Neural cell (in vitro differentiated cells): ENCODE results near the gene RNASE13. TPM values are rescaled to one million over a fixed set of nuclear protein-coding genes. Genes with fewer than 3 reads are reported as not detected.

Experiments used
- H2AFZ ChIP-seq: fragments of 200-600, 300-800 bp; sonication (generic), shearing (Covaris generic); 2 replicates; pipeline ENCODE4 v1.6.0; 2014; ENCODE audit warnings: low read depth, mild to moderate bottlenecking, antibody characterized with exemption, low read length, moderate library complexity
- H3F3A ChIP-seq: fragments of 200-600 bp; shearing (Covaris generic); 2 replicates; pipeline ENCODE4 v1.6.1; 2016; ENCODE audit warnings: mild to moderate bottlenecking, moderate library complexity, mixed read lengths, antibody characterized with exemption, low read length; ENCODE audit not compliant: insufficient read depth, poor library complexity, severe bottlenecking
- H3K27ac ChIP-seq: fragments of 200-600, 300-800 bp; sonication (generic), shearing (Covaris generic); 2 replicates; pipeline ENCODE4 v1.5.1; 2014; ENCODE audit warnings: mild to moderate bottlenecking, low read length, moderate library complexity
- H3K27me3 ChIP-seq: fragments of 300-800, 200-600 bp; sonication (generic), shearing (Covaris generic); 2 replicates; pipeline ENCODE4 v1.6.0; 2014; ENCODE audit warnings: mild to moderate bottlenecking, low read depth, low read length, moderate library complexity; ENCODE audit not compliant: insufficient read depth
- H3K36me3 ChIP-seq: fragments of 300-800, 200-600 bp; sonication (generic), shearing (Covaris generic); 2 replicates; pipeline ENCODE4 v1.5.1; 2014; ENCODE audit warnings: mild to moderate bottlenecking, antibody characterized with exemption, low read length, moderate library complexity; ENCODE audit not compliant: insufficient read depth
- H3K4me2 ChIP-seq: fragments of 300-800, 200-600 bp; sonication (generic), shearing (Covaris generic); 2 replicates; pipeline ENCODE4 v1.6.0; 2014; ENCODE audit warnings: mild to moderate bottlenecking, low read length
- H3K4me3 ChIP-seq: fragments of 300-800, 200-600 bp; sonication (generic), shearing (Covaris generic); 2 replicates; pipeline ENCODE4 v1.5.1; 2014; ENCODE audit warnings: mild to moderate bottlenecking, low read length, moderate library complexity
- H3K79me2 ChIP-seq: fragments of 200-600 bp; shearing (Covaris generic); replicated peaks from 2 replicates; pipeline ENCODE4 v1.6.0; 2014; ENCODE audit warnings: mild to moderate bottlenecking, low read length, moderate library complexity; ENCODE audit not compliant: insufficient read depth
- H3K9ac ChIP-seq: fragments of 300-800, 200-600 bp; sonication (generic), shearing (Covaris generic); 2 replicates; pipeline ENCODE4 v1.6.1; 2016; ENCODE audit warnings: mild to moderate bottlenecking, low read length, mixed read lengths
- H3K9me2 ChIP-seq: fragments of 200-600 bp; shearing (Covaris generic); 2 replicates; pipeline ENCODE4 v1.6.1; 2016; ENCODE audit warnings: mild to moderate bottlenecking, low read length, mixed read lengths; ENCODE audit not compliant: insufficient read depth
- H3K9me3 ChIP-seq: fragments of 200-600, 300-800 bp; sonication (generic), shearing (Covaris generic); 2 replicates; pipeline ENCODE4 v1.6.1; 2016; ENCODE audit warnings: mild to moderate bottlenecking, mixed run types, low read length, moderate library complexity, mixed read lengths
- H4K20me1 ChIP-seq: fragments of 200-600 bp; shearing (Covaris generic); 2 replicates; pipeline ENCODE4 v1.6.1; 2016; ENCODE audit warnings: mild to moderate bottlenecking, mixed run types; ENCODE audit not compliant: insufficient read depth
- EP300 ChIP-seq: fragments of 450-650 bp; conservative IDR thresholded peaks from 2 replicates; pipeline ENCODE4 v1.6.1; 2014; ENCODE audit warnings: antibody characterized with exemption, mild to moderate bottlenecking, moderate library complexity; ENCODE audit not compliant: poor library complexity, severe bottlenecking
- EZH2 ChIP-seq: fragments of 200-600, 300-800 bp; shearing (Covaris generic), sonication (generic); IDR thresholded peaks from 2 replicates; pipeline ENCODE4 v1.6.1; 2014; ENCODE audit warnings: antibody characterized with exemption, low read length, borderline replicate concordance, mild to moderate bottlenecking; ENCODE audit not compliant: insufficient read depth, poor library complexity, severe bottlenecking
- MXI1 ChIP-seq: fragments of 450-650 bp; conservative IDR thresholded peaks from 2 replicates; pipeline ENCODE4 v1.6.1; 2014; ENCODE audit warnings: antibody characterized with exemption, mild to moderate bottlenecking; ENCODE audit not compliant: poor library complexity, severe bottlenecking
- POLR2AphosphoS5 ChIP-seq: IDR thresholded peaks from 2 replicates; pipeline ENCODE4 v1.6.1; 2012
- RAD21 ChIP-seq: fragments of 450-650 bp; conservative IDR thresholded peaks from 2 replicates; pipeline ENCODE4 v1.6.1; 2014; ENCODE audit warnings: antibody characterized with exemption, mild to moderate bottlenecking, moderate library complexity
- SMC3 ChIP-seq: fragments of 450-650 bp; conservative IDR thresholded peaks from 2 replicates; pipeline ENCODE4 v1.6.1; 2014; ENCODE audit warnings: antibody characterized with exemption, mild to moderate bottlenecking, moderate library complexity; ENCODE audit not compliant: poor library complexity
- TAF1 ChIP-seq: IDR thresholded peaks from 2 replicates; pipeline ENCODE4 v1.6.1; 2012; ENCODE audit warnings: low read depth
- polyA plus RNA-seq: library from polyadenylated mRNA; depleted of rRNA; stranded (reverse); fragments of >200 nt; gene quantifications from 2 replicates; pipeline ENCODE4 v1.2.3, GENCODE V29; 2014
- TF ChIP-seq, protein P1 (sequence below): fragments of 450-650 bp; IDR thresholded peaks from 2 replicates; pipeline ENCODE4 v1.5.1; 2014; ENCODE audit warnings: antibody characterized with exemption, mild to moderate bottlenecking, moderate library complexity; ENCODE audit not compliant: poor library complexity, severe bottlenecking
- TF ChIP-seq, protein P2 (sequence below): IDR thresholded peaks from 2 replicates; pipeline ENCODE4 v1.6.1; 2012; ENCODE audit warnings: borderline replicate concordance

RNASE13 gene
- polyA plus RNA-seq, 1 donor from 2014 or later = not detected

DNA sequence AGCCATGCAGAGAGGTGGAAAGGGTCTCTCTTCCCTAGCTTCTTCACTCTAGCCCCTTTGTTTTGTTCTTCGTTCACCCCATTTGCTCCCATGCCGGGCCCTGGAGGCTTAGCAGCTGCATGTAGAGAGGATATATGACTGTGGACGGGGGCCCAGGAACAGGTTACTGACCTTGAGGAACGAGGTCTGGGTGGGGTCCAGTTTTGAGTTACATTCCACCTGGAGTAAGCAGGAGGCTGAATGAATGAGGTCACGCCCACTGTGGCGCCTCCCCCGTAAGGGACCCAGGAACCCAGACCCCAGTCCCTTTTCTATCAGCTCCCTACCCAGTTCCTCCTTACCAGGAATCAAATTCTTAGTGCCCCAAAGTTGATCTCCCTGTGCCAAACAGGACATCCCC lies 16.3 kb downstream of the RNASE13 start:
- no peaks in the 10 kb centered on the region for H3F3A ChIP-seq
- no peaks in the 10 kb centered on the region for H3K9me3 ChIP-seq
- no peak overlapping the region for H3K27ac ChIP-seq
- H3K9ac ChIP-seq = no peak overlapping the region
- TF ChIP-seq MXI1 (no peak), SMC3 (no peak), TAF1 (no peak), EP300 (no peak), RAD21 (no peak), EZH2 (no peak), POLR2AphosphoS5 (no peak)
- TF ChIP-seq, protein P1, sequence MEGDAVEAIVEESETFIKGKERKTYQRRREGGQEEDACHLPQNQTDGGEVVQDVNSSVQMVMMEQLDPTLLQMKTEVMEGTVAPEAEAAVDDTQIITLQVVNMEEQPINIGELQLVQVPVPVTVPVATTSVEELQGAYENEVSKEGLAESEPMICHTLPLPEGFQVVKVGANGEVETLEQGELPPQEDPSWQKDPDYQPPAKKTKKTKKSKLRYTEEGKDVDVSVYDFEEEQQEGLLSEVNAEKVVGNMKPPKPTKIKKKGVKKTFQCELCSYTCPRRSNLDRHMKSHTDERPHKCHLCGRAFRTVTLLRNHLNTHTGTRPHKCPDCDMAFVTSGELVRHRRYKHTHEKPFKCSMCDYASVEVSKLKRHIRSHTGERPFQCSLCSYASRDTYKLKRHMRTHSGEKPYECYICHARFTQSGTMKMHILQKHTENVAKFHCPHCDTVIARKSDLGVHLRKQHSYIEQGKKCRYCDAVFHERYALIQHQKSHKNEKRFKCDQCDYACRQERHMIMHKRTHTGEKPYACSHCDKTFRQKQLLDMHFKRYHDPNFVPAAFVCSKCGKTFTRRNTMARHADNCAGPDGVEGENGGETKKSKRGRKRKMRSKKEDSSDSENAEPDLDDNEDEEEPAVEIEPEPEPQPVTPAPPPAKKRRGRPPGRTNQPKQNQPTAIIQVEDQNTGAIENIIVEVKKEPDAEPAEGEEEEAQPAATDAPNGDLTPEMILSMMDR = no peak
- TF ChIP-seq, protein P2, sequence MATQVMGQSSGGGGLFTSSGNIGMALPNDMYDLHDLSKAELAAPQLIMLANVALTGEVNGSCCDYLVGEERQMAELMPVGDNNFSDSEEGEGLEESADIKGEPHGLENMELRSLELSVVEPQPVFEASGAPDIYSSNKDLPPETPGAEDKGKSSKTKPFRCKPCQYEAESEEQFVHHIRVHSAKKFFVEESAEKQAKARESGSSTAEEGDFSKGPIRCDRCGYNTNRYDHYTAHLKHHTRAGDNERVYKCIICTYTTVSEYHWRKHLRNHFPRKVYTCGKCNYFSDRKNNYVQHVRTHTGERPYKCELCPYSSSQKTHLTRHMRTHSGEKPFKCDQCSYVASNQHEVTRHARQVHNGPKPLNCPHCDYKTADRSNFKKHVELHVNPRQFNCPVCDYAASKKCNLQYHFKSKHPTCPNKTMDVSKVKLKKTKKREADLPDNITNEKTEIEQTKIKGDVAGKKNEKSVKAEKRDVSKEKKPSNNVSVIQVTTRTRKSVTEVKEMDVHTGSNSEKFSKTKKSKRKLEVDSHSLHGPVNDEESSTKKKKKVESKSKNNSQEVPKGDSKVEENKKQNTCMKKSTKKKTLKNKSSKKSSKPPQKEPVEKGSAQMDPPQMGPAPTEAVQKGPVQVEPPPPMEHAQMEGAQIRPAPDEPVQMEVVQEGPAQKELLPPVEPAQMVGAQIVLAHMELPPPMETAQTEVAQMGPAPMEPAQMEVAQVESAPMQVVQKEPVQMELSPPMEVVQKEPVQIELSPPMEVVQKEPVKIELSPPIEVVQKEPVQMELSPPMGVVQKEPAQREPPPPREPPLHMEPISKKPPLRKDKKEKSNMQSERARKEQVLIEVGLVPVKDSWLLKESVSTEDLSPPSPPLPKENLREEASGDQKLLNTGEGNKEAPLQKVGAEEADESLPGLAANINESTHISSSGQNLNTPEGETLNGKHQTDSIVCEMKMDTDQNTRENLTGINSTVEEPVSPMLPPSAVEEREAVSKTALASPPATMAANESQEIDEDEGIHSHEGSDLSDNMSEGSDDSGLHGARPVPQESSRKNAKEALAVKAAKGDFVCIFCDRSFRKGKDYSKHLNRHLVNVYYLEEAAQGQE = no peak
- H2AFZ ChIP-seq = no peak overlapping the region
- H3K4me3 ChIP-seq = no peak overlapping the region
- no peaks in the 10 kb centered on the region for H3K9me2 ChIP-seq
- H4K20me1 ChIP-seq = no peaks in the 10 kb centered on the region
- no peaks in the 10 kb centered on the region for H3K36me3 ChIP-seq
- H3K27me3 ChIP-seq = no peaks in the 10 kb centered on the region
- H3K79me2 ChIP-seq = no peaks in the 10 kb centered on the region
- no peak overlapping the region for H3K4me2 ChIP-seq

DNA sequence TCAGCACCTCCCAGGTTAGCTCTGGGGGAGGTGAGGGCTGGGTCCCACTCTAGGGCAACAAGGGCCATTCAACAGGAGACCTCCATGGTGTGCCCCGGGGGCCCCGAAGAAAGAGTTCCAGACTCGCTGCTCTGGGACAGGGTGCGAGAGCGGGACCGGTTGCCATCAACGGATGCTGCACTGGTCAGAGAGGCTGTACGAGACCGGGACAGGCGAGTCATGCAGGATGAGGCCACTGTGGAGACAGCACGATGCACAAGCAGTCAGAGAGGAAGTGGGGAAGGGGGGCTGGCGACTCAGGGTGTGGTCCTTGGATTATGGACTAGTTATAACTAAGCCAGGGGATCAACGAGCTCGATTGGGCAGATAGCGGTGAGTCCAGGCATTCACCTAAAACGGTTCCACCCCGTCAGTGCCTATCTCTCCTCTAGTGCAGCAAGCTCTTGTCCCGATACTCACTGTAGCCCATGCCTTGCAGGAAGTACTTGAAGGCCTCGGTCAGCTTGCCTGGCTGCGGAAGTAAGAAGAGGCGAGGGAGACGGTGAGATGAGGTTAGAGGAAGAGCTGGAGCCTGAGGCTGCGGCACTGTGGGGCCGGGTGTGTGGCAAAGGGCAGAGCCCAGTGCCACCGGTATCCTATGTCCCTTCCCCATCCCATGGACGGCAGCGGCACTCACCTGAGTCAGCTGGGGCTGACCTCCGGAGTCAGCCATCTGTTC lies 16.9 kb downstream of the RNASE13 start:
- Histone ChIP-seq H3K4me2 (no peak overlapping the region), H4K20me1 (no peaks in the 10 kb centered on the region), H3K9me2 (no peaks in the 10 kb centered on the region), H3K27ac (no peak overlapping the region), H3K36me3 (no peaks in the 10 kb centered on the region), H3K79me2 (no peaks in the 10 kb centered on the region), H2AFZ (no peak overlapping the region), H3K9ac (no peak overlapping the region), H3K4me3 (no peak overlapping the region), H3F3A (no peaks in the 10 kb centered on the region), H3K9me3 (no peaks in the 10 kb centered on the region), H3K27me3 (no peaks in the 10 kb centered on the region)
- no peak for TF ChIP-seq EP300
